Body of pancreas (tissue), 4 donors: ENCODE results near the gene B4GAT1. TPM values are rescaled to one million over a fixed set of nuclear protein-coding genes. Genes with fewer than 3 reads are reported as not detected.

Experiments
- ATAC-seq: fragments of 150-250 bp; one replicate; pipeline ENCODE4 v1.9.1; 2016
- DNase-seq, 4 donors: peaks; one replicate each; pipeline ENCODE4 v3.0.0-alpha.2; 2019
- H3K27ac ChIP-seq, 4 donors: fragments of 200-600 bp; sonication (generic); 1 replicate in 3 of 4; 2 replicates in 1 of 4; pipeline versions ENCODE4 v1.5.1 to v1.6.1; 2016 to 2019; ENCODE audit warnings: mild to moderate bottlenecking in 1 of 4, mixed read lengths in 1 of 4, moderate library complexity in 1 of 4
- H3K27me3 ChIP-seq, 2 donors: fragments of 200-600 bp; sonication (generic); one replicate each; pipeline ENCODE4 v1.6.0; 2016; ENCODE audit warnings: mild to moderate bottlenecking in 1 of 2
- H3K36me3 ChIP-seq, 2 donors: fragments of 200-600 bp; sonication (generic); replicated peaks in 1 of 2; 2 replicates each; pipeline ENCODE4 v1.5.1; 2016; ENCODE audit warnings: low read depth in 2 of 2; ENCODE audit not compliant: insufficient read depth in 1 of 2
- H3K4me1 ChIP-seq: fragments of 200-600 bp; sonication (generic); one replicate; pipeline ENCODE4 v1.6.0; 2016
- H3K4me3 ChIP-seq, 2 donors: fragments of 200-600 bp; sonication (generic); 1 replicate in 1 of 2; 2 replicates in 1 of 2; pipeline ENCODE4 v1.5.1; 2016 to 2019
- H3K9me3 ChIP-seq, 3 donors: fragments of 200-600 bp; sonication (generic); 1 replicate in 2 of 3; 2 replicates in 1 of 3; pipeline ENCODE4 v1.5.1; 2016
- POLR2A ChIP-seq, 3 donors: fragments of 450-650 bp; IDR thresholded peaks; one replicate each; pipeline ENCODE4 v1.6.1; 2016; ENCODE audit warnings: antibody characterized with exemption in 3 of 3, mild to moderate bottlenecking in 2 of 3
- WGBS, 2 donors: methylation state at CpG; one replicate each; pipeline ENCODE4 v1.1.5; 2017; 5-methylcytosine and 5-hydroxymethylcytosine counted together
- intact Hi-C: fragments of 100-400 bp; cut with DNase I; formaldehyde crosslinking; loops from one replicate; pipeline ENCODE4 v1.15.1; 2023
- total RNA-seq, 2 donors: library from RNA; depleted of rRNA; stranded (reverse); fragments of >200 nt; gene quantifications; one replicate each; pipeline ENCODE4 v1.1.0, GENCODE V29; 2016
- TF ChIP-seq, protein P1 (sequence below), 7 experiments: fragments of 450-650 bp in 4 of 7; fragments of 200-600 bp in 3 of 7; sonication (generic) in 3 of 7; IDR thresholded peaks; one replicate each; pipeline ENCODE4 v1.5.1; 2016 to 2019; ENCODE audit warnings: antibody characterized with exemption in 7 of 7

B4GAT1 gene
- total RNA-seq, 2 donors from 2014 or later: 17.8 to 20.8 TPM

DNA sequence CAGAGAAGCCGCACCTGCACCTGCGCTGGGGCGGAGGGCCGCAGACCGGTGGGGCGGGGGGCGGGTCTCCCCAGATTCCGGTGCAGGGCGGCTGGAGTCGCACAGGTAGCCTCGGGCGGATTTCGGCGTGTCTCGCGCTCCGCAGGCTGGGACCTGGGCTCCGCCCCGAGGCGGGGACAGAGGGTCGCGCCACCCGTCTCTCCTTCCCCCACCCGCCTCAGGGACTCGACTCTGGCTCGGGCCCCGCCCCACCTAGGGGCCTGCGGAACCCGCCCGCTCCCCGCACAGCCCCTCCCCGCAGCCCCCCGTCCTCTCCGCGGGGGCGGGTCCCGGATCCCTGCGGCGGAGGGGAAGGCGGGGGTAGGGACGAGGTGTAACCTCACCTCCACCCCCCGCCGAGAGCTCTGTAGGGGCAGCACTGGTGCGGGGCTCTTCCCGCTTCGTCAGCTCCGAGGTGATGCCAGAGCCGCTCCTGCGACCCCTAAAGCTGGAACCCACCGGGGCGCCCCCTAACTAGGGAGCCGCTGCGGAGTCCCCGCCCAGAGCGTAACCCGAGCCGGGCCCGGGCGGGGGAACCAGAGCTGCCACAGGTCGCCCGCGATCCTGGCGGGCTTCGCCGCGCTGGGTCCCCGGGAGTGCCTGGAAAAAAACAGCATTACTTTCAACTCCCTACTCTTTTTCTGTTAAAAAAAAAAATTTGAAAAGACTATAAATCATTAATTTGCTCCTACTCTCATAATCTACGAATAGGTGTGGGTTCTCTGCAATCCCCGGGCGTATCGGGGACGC lies 24.4 kb upstream of the B4GAT1 start, which contains the start of gene SLC29A2:
Gene SLC29A2 (minus strand): TSS at position 134 of the 789 bp plus-strand sequence. CDS start 169 bp downstream, outside the sequence.
- peak; percentile 82 to 92 (median 88) for DNase-seq
- ATAC-seq: peak; percentile 86
- TF ChIP-seq, protein P1, sequence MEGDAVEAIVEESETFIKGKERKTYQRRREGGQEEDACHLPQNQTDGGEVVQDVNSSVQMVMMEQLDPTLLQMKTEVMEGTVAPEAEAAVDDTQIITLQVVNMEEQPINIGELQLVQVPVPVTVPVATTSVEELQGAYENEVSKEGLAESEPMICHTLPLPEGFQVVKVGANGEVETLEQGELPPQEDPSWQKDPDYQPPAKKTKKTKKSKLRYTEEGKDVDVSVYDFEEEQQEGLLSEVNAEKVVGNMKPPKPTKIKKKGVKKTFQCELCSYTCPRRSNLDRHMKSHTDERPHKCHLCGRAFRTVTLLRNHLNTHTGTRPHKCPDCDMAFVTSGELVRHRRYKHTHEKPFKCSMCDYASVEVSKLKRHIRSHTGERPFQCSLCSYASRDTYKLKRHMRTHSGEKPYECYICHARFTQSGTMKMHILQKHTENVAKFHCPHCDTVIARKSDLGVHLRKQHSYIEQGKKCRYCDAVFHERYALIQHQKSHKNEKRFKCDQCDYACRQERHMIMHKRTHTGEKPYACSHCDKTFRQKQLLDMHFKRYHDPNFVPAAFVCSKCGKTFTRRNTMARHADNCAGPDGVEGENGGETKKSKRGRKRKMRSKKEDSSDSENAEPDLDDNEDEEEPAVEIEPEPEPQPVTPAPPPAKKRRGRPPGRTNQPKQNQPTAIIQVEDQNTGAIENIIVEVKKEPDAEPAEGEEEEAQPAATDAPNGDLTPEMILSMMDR (IDR thresholded peaks at IDR 0.05): no peak
- TF ChIP-seq POLR2A (IDR thresholded peaks at IDR 0.05): peak; percentile 21 to 74 (median 68)
- peak within 1 kb of the TSS; percentile 84 to 94 (median 93) for H3K27ac ChIP-seq
- intact Hi-C loops: no loop called here
- no peaks in the 10 kb centered on the region for H3K9me3 ChIP-seq
- H3K36me3 ChIP-seq: no peaks in the 10 kb centered on the region
- peak within 1 kb of the TSS; percentile 52 to 67 for H3K4me3 ChIP-seq
- WGBS, 2 donors: 0 to 2% methylated on average over 13 to 53 of the region's 72 CpGs
- peaks cover 34% of the 10 kb centered on the region for H3K4me1 ChIP-seq
- no peaks in the 10 kb centered on the region for H3K27me3 ChIP-seq

DNA sequence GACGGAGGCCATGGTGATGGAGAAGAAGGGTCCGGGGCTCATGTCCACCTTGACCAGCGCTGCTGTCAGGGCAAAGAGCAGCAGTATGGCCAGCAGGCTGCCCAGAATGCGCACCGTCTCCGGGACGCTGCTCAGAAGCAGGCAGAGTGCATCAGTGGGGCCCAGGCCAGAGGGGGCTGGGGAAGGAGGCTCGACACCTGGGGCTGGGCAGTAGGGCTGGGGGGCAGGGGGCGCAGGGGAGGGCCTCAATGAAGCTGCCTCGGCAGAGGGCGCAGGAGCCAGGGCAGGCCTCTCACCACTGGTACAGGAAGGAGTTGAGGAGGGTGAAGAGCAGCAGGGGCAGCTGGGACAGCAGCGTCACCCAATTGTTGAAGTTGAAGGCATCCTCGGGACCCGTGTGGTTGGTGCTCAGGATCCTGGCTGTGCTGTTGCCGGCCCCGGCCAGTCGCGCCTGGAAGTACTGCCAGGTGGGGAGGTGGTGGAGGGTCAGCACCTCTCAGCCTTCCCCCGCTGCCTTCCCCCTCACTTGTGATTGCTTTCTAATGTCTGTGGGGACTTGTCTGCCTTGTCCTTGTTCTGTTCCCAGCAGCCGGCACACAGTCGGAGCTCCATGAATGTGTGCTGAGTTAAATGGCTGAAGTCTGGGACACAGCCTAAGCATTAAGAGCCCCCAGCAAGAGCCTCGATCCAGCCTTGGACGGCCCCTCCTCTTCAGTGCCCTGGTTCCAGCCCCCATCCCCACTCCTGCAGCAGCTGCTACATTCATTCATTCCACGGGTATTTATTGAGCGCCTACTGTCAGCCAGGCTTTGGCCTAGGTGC lies 21.9 kb upstream of the B4GAT1 start:
- intact Hi-C loops: no loop called here
- Histone ChIP-seq H3K4me1 (peaks cover 34% of the 10 kb centered on the region), H3K4me3 (no peak overlapping the region), H3K27ac (no peak overlapping the region), H3K36me3 (no peaks in the 10 kb centered on the region), H3K9me3 (no peaks in the 10 kb centered on the region), H3K27me3 (no peaks in the 10 kb centered on the region)
- DNase-seq: no peak
- TF ChIP-seq, protein P1 (IDR thresholded peaks at IDR 0.05): no peak
- no peak for TF ChIP-seq POLR2A (IDR thresholded peaks at IDR 0.05)
- no peak for ATAC-seq
- WGBS, 2 donors: 79 to 88% methylated on average over 8 to 25 of the region's 25 CpGs

DNA sequence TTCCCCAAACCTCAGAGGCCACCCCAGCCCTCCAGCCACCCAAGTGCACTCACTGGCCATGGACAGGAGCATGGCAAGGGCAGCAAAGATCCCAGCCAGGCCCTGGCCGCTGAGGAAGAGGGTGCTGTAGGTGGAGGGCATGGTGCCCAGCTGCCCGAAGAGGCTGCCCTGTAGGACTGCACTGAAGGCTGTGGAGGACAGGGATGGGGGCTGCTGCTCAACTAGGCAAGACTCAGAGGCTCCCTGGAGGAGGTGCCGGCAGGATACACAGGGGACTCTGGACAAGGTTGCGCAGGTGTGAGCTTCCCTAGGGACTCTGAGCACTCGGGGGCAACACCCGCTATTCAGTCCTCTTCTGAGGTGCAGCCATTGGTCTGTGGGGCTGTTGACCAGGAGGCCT lies 21.1 kb upstream of the B4GAT1 start:
- ATAC-seq (no peak), DNase-seq (no peak)
- H3K36me3 ChIP-seq: no peaks in the 10 kb centered on the region
- intact Hi-C loops: no loop called here
- peaks cover 34% of the 10 kb centered on the region for H3K4me1 ChIP-seq
- no peak overlapping the region for H3K4me3 ChIP-seq
- no peaks in the 10 kb centered on the region for H3K27me3 ChIP-seq
- H3K9me3 ChIP-seq: no peaks in the 10 kb centered on the region
- WGBS, 2 donors: 70 to 88% methylated on average over 3 to 6 of the region's 6 CpGs
- no peak for TF ChIP-seq POLR2A (IDR thresholded peaks at IDR 0.05)
- TF ChIP-seq, protein P1 (IDR thresholded peaks at IDR 0.05): no peak
- H3K27ac ChIP-seq: no peak overlapping the region

DNA sequence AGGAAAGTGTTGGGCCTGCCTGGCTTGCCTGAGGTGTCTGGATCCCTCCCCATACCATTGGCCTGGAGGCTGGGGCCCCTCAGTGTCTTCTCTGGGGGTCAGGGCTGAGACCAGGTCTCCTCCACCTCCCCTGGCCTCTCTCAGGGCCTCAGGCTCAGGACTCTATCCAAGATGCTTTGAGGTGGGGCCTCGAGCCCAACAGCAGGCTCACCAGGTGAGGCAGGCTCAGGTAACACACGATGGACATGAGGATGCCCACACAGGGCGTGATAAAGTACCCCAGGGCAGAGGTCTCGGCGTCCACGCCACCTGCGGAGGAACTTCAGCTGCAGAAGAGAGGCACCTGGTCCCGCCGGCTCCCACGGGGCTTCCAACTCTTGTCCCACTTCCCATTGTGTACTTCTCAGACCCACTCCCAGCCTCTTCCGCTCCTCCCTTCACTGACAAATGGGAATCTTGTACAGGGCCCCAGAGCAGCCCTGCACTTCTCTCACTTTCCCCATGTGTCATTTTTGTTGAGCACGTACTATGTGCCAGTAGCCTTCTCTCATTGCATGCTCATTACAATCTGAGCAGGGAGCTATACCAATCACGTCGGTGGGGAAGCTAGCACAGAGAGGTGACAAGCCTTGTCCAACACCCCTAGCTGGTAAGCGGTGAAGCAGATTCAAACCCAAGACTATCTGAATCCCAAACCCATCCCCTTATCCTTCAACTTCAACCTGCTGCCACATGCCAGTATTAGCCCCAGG lies 20.3 kb upstream of the B4GAT1 start:
- intact Hi-C loops: no loop called here
- no peaks in the 10 kb centered on the region for H3K36me3 ChIP-seq
- peaks cover 28% of the 10 kb centered on the region for H3K4me1 ChIP-seq
- no peak overlapping the region for H3K4me3 ChIP-seq
- ATAC-seq: no peak
- WGBS, 2 donors: 89 to 92% methylated on average over 12 to 14 of the region's 15 CpGs
- TF ChIP-seq, protein P1 (IDR thresholded peaks at IDR 0.05): no peak
- TF ChIP-seq POLR2A (IDR thresholded peaks at IDR 0.05): no peak
- no peaks in the 10 kb centered on the region for H3K27me3 ChIP-seq
- no peak for DNase-seq
- H3K27ac ChIP-seq: no peak overlapping the region
- no peaks in the 10 kb centered on the region for H3K9me3 ChIP-seq
